COLO668 (cell line): ENCODE results near the gene C1QL2.

Experiments
- DNase-seq: peaks from one replicate; lab custom pipeline; 2025; ENCODE audit not compliant: unreplicated experiment; lab: John Stamatoyannopoulos, UW

C1QL2 gene

GRCh38 chr2:119179991-119180390 is 21.4 kb upstream of the C1QL2 start:
- no peak for DNase-seq

DNA sequence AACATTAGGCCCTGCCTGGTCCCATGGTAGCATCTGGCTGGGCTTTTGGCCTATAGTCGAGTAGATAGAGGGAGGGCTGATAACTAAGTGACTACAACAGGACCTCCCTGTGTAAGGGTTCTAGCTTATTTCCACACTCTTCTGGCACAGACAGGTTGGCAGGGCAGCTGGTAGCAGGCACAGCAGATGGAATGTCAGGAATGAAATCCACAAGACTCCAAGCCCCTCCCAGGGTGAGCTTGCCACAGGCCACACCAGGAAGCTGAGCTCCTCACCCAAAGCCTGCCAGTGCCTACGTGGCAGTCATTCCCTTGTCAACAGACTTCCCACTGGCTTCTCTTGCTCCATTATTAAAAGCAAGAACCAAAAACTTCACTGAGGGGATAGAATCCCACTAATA is 20.7 kb upstream of the C1QL2 start:
- DNase-seq = no peak

DNA sequence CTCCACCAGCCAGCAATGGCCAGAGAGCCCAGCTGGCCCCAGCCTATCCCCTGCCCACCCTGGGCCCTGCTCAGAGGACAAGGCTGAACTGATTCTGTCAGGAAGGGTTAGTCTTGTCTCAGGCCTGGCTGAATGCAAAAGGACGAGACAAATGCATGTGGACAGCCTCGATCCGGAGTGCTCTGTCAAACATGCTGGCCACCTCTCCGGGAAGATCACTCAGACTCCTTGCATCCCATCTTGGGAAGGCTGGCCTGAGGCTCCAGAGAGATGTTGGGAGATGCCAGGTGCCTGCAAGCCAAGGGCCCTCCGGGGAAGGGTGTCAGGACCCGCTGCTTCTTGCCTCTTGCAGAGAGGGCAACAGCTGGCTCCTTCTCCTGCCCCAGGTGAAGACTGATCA is 20.2 kb upstream of the C1QL2 start:
- no peak for DNase-seq

GRCh38 chr2:119177838-119178190 is 19.3 kb upstream of the C1QL2 start:
- no peak for DNase-seq

- DNase-seq = no peak
Observed at GRCh38 chr2:119177171-119177837, 18.8 kb upstream of the C1QL2 start.

DNA sequence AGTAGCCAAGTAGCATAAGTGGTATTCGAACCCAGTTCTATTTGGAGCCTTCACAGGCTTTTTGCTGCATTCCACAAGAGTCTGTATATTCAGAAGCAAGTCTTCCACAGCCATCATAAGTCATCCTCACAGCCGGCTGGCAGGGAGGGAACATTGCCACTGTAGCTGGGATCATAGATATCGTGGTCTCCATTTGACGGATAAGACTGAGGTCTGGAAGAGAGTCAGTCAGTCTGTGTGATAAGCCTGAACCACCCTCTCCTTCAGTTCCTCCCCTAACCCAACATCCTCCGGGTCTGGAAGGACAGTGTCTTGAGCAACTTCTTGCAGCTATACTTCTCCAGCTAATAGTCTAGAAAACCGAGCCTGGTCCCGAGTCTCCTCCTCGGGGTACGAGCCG is 17.0 kb upstream of the C1QL2 start:
- DNase-seq = no peak

DNA sequence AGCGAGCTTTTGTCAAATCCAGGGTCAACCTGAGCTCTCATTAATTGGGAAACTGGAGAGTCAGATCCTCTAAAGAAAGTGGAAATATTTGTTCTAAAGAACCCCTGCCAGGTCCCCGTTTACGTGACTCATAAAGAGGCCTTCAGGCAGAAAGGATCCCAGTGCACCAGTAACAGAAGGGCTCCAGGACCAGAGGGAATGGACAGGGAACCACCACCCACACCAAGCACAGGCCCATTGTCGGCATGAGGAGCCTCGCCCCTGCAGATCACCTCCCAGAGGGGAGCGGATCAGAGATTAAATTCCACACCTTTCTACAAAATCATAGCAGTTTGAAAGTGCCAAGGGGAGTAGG is 16.4 kb upstream of the C1QL2 start:
- no peak for DNase-seq

DNA sequence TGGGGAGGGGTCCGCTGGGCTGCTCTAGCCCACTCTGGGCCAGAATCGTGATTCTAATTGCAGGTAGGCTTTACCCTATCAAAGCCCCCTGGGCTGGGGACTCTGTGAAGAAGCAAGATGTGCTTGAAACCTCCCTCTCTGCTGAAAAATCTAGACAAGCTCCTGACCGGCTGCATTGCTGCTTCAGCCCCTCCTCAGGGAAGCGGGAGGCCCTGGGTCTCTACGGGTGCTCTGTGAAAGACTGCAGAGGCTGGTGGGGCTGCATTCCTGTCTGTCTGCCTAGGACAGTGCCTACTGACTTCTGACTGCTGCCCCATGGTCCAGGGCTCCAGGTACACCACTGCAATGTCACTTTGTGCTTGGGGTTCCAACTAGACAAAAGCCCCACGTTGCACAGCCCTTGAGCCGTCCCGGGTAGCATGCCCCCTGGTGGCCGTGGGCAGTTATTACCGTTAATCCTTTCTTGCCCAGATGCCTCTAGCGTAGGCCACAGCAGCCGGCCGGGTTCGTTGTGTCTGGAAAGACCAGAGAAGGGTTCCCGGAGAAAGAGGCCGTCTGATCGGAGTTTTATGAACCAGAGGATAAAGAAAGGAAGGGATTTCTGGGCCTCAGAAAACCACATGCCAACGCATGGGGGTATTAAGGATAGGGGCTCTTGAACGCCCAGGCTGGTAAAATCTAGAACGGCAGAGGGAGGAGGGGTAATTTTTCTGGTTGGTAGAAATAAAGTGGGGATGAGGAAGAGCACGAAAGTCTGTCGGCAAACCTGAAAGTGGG is 15.9 kb upstream of the C1QL2 start:
- peak; percentile 64 for DNase-seq

- DNase-seq = no peak
Observed at GRCh38 chr2:119173556-119174060, 15.1 kb upstream of the C1QL2 start.

- DNase-seq = no peak
Observed at GRCh38 chr2:119170504-119170903, 12.0 kb upstream of the C1QL2 start.

GRCh38 chr2:119169717-119170116 is 11.2 kb upstream of the C1QL2 start:
- no peak for DNase-seq

DNA sequence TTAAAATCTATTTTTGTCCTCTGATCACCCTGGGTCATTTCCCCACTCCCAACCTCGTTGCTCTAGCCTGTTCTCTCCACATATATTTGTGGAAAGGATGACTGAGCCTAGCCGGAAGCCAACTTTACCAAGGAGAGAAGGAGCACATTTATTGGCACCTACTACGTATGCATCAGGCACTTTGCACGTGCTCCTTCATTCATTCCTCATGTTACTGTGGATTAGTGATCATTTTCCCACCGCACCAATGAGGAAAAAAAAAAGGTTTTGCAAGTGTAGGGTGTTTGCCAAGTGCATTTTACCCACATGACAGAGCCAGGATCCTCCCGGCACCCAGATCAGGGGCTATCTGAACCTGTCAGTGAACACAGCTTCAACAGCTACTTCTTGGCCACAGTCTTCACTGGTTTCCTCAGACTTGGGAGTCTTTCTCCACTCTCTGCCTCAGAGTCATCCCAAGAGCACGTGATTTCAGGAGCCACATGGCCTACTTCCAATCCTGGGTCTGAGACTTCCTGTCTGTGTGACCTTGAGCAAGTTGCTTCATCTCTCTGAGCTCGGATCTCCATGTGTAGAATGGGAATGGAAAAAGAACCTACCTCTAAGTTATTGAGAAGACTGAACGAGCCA is 1.9 kb upstream of the C1QL2 start:
- no peak for DNase-seq

DNA sequence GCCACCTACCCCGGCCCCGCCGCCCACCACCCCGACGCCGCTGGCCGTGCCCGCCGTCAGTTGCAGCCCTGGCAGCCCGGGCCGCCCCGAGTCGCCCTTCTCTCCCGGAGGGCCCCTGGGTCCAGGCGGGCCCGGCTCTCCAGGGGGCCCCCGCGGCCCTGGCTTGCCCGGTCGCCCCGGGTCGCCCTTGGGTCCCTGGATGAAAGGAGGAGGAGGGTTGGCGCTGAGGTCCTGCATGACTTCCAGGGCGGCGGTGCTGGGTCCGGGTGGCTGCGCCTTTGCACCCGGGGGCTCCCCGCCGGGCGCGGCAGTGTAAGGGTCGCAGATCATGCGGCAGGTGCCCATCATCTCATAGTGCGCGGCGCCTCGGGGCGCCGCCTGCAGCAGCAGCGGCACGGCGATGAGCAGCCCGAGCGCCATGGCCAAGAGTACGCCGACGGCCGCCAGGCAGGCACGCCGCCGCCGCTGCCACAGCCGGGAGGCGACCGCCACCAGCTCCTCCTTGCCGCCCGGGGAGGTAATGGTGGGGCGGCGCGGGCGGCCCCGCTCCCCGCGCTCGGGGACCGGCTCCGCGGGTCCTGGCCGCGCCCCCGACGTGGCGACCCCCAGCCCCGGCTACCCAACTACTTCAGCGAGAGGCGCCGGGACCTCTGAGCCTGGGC is 570 bp downstream of the C1QL2 start:
- DNase-seq = peak; percentile 10

GRCh38 chr2:119156891-119157773 is 1.4 kb downstream of the C1QL2 start:
- no peak for DNase-seq

DNA sequence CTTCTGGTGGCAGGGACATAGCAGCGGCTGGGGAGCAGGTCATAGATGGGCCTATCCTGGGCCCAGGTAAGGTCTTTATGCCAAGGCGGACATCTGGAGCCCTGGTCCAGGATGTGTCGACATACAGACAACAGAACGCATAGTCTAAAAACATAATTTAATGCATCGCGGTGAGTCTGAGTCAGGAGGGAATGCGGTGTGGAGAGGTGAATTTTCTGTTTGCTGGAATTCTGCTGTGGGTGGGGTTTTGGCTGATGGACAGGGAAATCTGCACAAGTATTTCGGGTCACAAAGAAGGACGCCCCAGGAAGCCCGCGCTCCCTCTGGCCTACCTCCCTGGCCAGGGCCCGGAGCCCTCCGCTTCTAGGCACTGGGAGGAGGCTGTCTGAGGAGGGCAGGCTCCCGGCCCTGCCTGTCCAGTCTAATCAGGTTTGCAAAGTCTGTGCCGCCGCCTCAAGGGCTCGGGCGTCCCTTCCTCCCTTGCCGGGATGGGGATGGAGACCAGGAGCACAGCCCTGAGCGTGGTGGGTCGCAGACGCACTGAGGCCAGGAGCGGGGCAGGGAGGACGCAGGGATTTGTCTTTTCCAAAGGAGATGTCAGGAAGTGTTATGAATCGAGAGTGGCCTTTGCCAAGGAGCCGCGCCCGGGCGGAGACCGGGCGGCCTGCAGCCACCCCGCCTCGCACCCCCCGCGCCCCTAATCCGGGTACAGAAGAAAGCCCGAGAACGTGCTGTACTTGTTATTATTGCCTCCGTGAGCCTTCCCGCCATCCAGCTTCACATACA is 2.3 kb downstream of the C1QL2 start:
- DNase-seq = no peak

GRCh38 chr2:119155633-119156032 is 2.9 kb downstream of the C1QL2 start:
- no peak for DNase-seq

DNA sequence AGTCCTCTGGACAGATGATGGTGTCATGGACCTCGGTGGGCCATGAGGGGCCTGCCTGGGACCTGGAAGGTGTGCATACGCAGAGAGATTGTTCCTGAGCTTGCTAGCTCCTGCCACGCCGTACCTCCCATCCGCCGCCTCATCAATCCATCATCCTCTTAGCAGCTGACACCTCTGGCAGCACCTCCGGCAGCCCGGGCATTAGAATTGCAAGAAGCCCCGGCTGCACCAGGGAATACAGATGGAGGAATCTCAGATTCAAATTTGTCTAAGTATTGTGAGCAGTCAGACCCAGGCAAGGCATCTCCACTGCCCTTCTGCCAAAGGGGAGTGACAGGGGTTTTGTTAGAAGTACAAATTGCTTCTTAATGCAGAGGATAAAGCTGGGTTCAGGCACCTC is 4.5 kb downstream of the C1QL2 start:
- DNase-seq = no peak

GRCh38 chr2:119149611-119150010 is 8.9 kb downstream of the C1QL2 start:
- no peak for DNase-seq

GRCh38 chr2:119147776-119148715 is 10.5 kb downstream of the C1QL2 start:
- DNase-seq = no peak
